Cardiac muscle cell (in vitro differentiated cells and primary cell): ENCODE data around the gene LRFN4. TPM values are rescaled to one million over a fixed set of nuclear protein-coding genes. Genes with fewer than 3 reads are reported as not detected.

Experiments used
- DNase-seq, 2 donors: peaks; one replicate each; pipeline versions ENCODE4 v3.0.0 to v3.0.0-alpha.2; 2010 to 2017; ENCODE audit warnings: low read depth in 1 of 2, low spot score in 1 of 2
- H3K27ac ChIP-seq: fragments of 200-600 bp; sonication (generic); 2 replicates; pipeline ENCODE4 v1.5.1; 2016
- H3K27me3 ChIP-seq: fragments of 200-600 bp; sonication (generic); 2 replicates; pipeline ENCODE4 v1.6.0; 2016; ENCODE audit warnings: control low read depth
- H3K36me3 ChIP-seq: fragments of 200-600 bp; sonication (generic); 2 replicates; pipeline ENCODE4 v1.5.1; 2016; ENCODE audit warnings: control low read depth
- H3K4me1 ChIP-seq: fragments of 200-600 bp; sonication (generic); 2 replicates; pipeline ENCODE4 v1.8.1; 2017; ENCODE audit warnings: low read depth, mild to moderate bottlenecking, mixed run types
- H3K4me3 ChIP-seq: fragments of 200-600 bp; sonication (generic); 2 replicates; pipeline ENCODE4 v1.5.1; 2016; ENCODE audit warnings: mild to moderate bottlenecking
- H3K9me3 ChIP-seq: fragments of 200-600 bp; sonication (generic); 2 replicates; pipeline ENCODE4 v1.5.1; 2017; ENCODE audit warnings: low read depth, mild to moderate bottlenecking, control low read depth
- polyA plus RNA-seq: library from polyadenylated mRNA; unstranded; fragments of >200 nt; fragmentation: Nextera tagmentation; extraction: Ambion mirVana; gene quantifications from 2 replicates; pipeline ENCODE4 v1.2.1, GENCODE V29; 2016
- total RNA-seq: library from RNA; depleted of rRNA; stranded (reverse); fragments of >200 nt; gene quantifications from 2 replicates; pipeline ENCODE4 v1.2.3, GENCODE V29; 2016
- TF ChIP-seq, protein P1 (sequence below): IDR thresholded peaks from 2 replicates; pipeline ENCODE4 v1.5.1; 2012; ENCODE audit warnings: low read depth, mild to moderate bottlenecking, low read length

LRFN4 gene
- total and polyA plus RNA-seq, 2 experiments from 2014 or later: 41.6 to 50.4 TPM

DNA sequence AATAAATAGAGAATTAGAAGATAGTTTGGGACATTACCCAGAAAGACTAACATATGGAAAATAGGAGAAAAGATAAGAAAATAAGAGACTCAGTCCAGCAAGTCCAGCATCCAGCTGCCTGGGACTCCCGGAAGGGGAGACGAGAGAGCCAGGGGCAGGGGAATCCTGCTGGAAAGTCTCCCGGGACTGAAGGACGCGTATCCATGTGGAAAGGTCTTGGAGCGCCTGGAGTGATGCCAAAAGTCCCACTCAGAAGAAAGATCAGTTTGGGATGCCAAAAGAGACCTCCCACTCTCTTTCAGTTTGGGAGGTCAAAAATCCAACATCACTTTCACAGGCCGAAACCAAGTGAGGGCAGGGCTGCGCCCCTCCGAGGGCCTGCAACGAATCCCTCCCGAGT, 30.7 kb downstream of the LRFN4 start:
- H3K36me3 ChIP-seq: no peaks in the 10 kb centered on the region
- no peak overlapping the region for H3K4me3 ChIP-seq
- peaks cover 18% of the 10 kb centered on the region for H3K4me1 ChIP-seq
- no peaks in the 10 kb centered on the region for H3K27me3 ChIP-seq
- TF ChIP-seq, protein P1, sequence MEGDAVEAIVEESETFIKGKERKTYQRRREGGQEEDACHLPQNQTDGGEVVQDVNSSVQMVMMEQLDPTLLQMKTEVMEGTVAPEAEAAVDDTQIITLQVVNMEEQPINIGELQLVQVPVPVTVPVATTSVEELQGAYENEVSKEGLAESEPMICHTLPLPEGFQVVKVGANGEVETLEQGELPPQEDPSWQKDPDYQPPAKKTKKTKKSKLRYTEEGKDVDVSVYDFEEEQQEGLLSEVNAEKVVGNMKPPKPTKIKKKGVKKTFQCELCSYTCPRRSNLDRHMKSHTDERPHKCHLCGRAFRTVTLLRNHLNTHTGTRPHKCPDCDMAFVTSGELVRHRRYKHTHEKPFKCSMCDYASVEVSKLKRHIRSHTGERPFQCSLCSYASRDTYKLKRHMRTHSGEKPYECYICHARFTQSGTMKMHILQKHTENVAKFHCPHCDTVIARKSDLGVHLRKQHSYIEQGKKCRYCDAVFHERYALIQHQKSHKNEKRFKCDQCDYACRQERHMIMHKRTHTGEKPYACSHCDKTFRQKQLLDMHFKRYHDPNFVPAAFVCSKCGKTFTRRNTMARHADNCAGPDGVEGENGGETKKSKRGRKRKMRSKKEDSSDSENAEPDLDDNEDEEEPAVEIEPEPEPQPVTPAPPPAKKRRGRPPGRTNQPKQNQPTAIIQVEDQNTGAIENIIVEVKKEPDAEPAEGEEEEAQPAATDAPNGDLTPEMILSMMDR: no peak
- no peaks in the 10 kb centered on the region for H3K9me3 ChIP-seq
- no peak overlapping the region for H3K27ac ChIP-seq
- DNase-seq: peak in 1 of 2 donors; percentile 41

DNA sequence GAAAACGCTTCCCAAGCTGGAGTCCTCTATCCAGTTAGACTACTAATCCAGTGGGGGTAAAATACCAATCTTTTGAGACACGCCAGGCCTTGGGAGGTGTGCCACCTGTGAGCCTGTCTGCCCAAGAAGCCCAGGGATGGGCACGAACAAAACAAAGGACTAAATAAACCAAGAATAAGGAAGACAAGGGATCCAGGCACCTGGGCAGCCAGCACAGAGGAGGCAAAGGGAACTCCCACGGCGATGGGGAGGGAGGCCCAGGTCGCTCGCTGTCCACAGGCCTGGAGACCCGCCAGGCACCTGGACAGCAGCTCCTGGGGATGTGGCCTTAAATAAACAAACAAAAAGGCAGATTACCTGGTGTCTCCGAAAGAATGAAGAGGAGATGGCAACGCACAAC, 31.4 kb downstream of the LRFN4 start:
- no peak for DNase-seq
- no peak overlapping the region for H3K4me3 ChIP-seq
- H3K27ac ChIP-seq: no peak overlapping the region
- H3K9me3 ChIP-seq: no peaks in the 10 kb centered on the region
- H3K27me3 ChIP-seq: no peaks in the 10 kb centered on the region
- peaks cover 12% of the 10 kb centered on the region for H3K4me1 ChIP-seq
- no peaks in the 10 kb centered on the region for H3K36me3 ChIP-seq
- TF ChIP-seq, protein P1: no peak

- no peak overlapping the region for H3K27ac ChIP-seq
Measured at GRCh38 chr11:66889960-66890359, 33.1 kb downstream of the LRFN4 start.

GRCh38 chr11:66891851-66892660, 35.2 kb downstream of the LRFN4 start:
- H3K27me3 ChIP-seq: no peaks in the 10 kb centered on the region
- H3K9me3 ChIP-seq: no peaks in the 10 kb centered on the region
- no peaks in the 10 kb centered on the region for H3K36me3 ChIP-seq
- no peak overlapping the region for H3K27ac ChIP-seq
- H3K4me1 ChIP-seq: no peaks in the 10 kb centered on the region
- TF ChIP-seq, protein P1: no peak
- H3K4me3 ChIP-seq: no peak overlapping the region
- DNase-seq: peak in 1 of 2 donors; percentile 85

More at GRCh38 chr11:66889960-66890359, 33.1 kb downstream of the LRFN4 start:
- TF ChIP-seq, protein P1: no peak
- H3K27me3 ChIP-seq: no peaks in the 10 kb centered on the region
- peak in 1 of 2 donors; percentile 15 for DNase-seq
- H3K4me3 ChIP-seq: no peak overlapping the region
- no peaks in the 10 kb centered on the region for H3K36me3 ChIP-seq
- H3K9me3 ChIP-seq: no peaks in the 10 kb centered on the region
- H3K4me1 ChIP-seq: peaks cover 8% of the 10 kb centered on the region

DNA sequence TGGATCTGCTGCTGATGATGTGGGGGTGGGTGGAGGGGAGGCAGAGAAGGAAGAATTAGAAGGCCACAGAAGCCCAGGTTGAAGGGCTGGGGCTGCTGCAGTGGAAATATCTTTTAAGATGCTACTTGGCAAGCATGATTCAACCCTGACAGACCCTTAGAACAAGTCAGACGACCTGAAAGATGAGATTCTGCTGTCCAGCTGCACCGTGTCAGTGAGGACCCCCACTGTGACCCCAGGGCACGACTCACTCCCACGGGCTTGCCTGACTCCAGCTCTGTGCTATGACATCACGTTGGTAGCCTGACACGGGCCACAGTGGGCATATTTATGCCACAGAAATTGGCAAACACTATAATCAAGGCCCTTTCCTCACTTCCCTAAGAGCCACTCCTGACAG, 36.0 kb downstream of the LRFN4 start:
- Histone ChIP-seq H3K27me3 (no peaks in the 10 kb centered on the region), H3K4me1 (no peaks in the 10 kb centered on the region), H3K9me3 (no peaks in the 10 kb centered on the region), H3K36me3 (no peaks in the 10 kb centered on the region), H3K27ac (no peak overlapping the region), H3K4me3 (no peak overlapping the region)
- TF ChIP-seq, protein P1: no peak
- no peak for DNase-seq
